ENCODE data around the gene MCUB. TPM values are rescaled to one million over a fixed set of nuclear protein-coding genes. Genes with fewer than 3 reads are reported as not detected.
"Not testable (repeated sequence)": the region's sequence is repeated elsewhere in the genome, so short reads cannot be mapped to it uniquely, and the experiment has no call there.

The MCUB gene
- total and polyA plus RNA-seq, 2 experiments from 2014 or later = 32.9 to 52.6 TPM

GRCh38 chr4:109596420-109597085, 36.5 kb downstream of the MCUB start:
- DNase-seq; H3K4me2 ChIP-seq (ENCODE audit: unreplicated experiment); H3K9ac ChIP-seq; H3K27ac ChIP-seq; H4K20me1 ChIP-seq (ENCODE audit: insufficient read depth); H3K27me3 ChIP-seq (replicated peaks; ENCODE audit: insufficient read depth); H3K36me3 ChIP-seq (ENCODE audit: low read depth); H3K9me2 ChIP-seq (ENCODE audit: insufficient read depth); H3K4me3 ChIP-seq; H3K79me2 ChIP-seq (ENCODE audit: insufficient read depth); in situ Hi-C loops (cut with MboI); H3K4me1 ChIP-seq (ENCODE audit: insufficient read depth); H3K9me3 ChIP-seq (ENCODE audit: low read depth); H3F3A ChIP-seq (ENCODE audit: insufficient read depth); H2AFZ ChIP-seq: not testable (repeated sequence)
- 66 to 91% methylated on average over 2 to 5 of the region's 7 CpGs for WGBS, 2 experiments (ENCODE audit: low coverage in 1 of 2, low lambda C conversion rate in 2 of 2, missing lambda C conversion rate in 2 of 2)

- 83 to 85% methylated on average over 6 of the region's 6 CpGs for WGBS, 2 experiments (ENCODE audit: low coverage in 1 of 2, low lambda C conversion rate in 2 of 2, missing lambda C conversion rate in 2 of 2)
- H3F3A ChIP-seq (ENCODE audit: insufficient read depth) = no peaks in the 10 kb centered on the region
- in situ Hi-C loops (cut with MboI) = no loop called here
- H3K79me2 ChIP-seq (ENCODE audit: insufficient read depth) = no peaks in the 10 kb centered on the region
- no peaks in the 10 kb centered on the region for H3K36me3 ChIP-seq (ENCODE audit: low read depth)
- no peak for DNase-seq
- H3K27ac ChIP-seq = no peak overlapping the region
- H3K9me3 ChIP-seq (ENCODE audit: low read depth) = no peaks in the 10 kb centered on the region
- H3K4me3 ChIP-seq = no peak overlapping the region
- no peak for TF ChIP-seq EZH2phosphoT487 (IDR thresholded peaks at IDR 0.05; ENCODE audit: insufficient read depth, low read depth)
- TF ChIP-seq EZH2 (IDR thresholded peaks at IDR 0.05; ENCODE audit: insufficient read depth, poor library complexity, severe bottlenecking) = no peak
- H3K9me2 ChIP-seq (ENCODE audit: insufficient read depth) = no peaks in the 10 kb centered on the region
- no peak overlapping the region for H2AFZ ChIP-seq
- no peak overlapping the region for H3K4me2 ChIP-seq (ENCODE audit: unreplicated experiment)
- no peaks in the 10 kb centered on the region for H4K20me1 ChIP-seq (ENCODE audit: insufficient read depth)
- no peak overlapping the region for H3K9ac ChIP-seq
- H3K4me1 ChIP-seq (ENCODE audit: insufficient read depth) = no peaks in the 10 kb centered on the region
- no peaks in the 10 kb centered on the region for H3K27me3 ChIP-seq (replicated peaks; ENCODE audit: insufficient read depth)
These were observed 39.1 kb downstream of the MCUB start for GRCh38 chr4:109599046-109599652.

- H3F3A ChIP-seq (ENCODE audit: insufficient read depth) = no peaks in the 10 kb centered on the region
- WGBS, 2 experiments (ENCODE audit: low coverage in 1 of 2, low lambda C conversion rate in 2 of 2, missing lambda C conversion rate in 2 of 2) = 90 to 92% methylated on average over 3 of the region's 3 CpGs
- in situ Hi-C loops (cut with MboI) = no loop called here
- no peaks in the 10 kb centered on the region for H3K79me2 ChIP-seq (ENCODE audit: insufficient read depth)
- no peak overlapping the region for H3K27ac ChIP-seq
- H3K4me3 ChIP-seq = no peak overlapping the region
- no peaks in the 10 kb centered on the region for H3K27me3 ChIP-seq (replicated peaks; ENCODE audit: insufficient read depth)
- no peaks in the 10 kb centered on the region for H3K9me3 ChIP-seq (ENCODE audit: low read depth)
- H3K4me2 ChIP-seq (ENCODE audit: unreplicated experiment) = no peak overlapping the region
- no peaks in the 10 kb centered on the region for H3K36me3 ChIP-seq (ENCODE audit: low read depth)
- no peak for DNase-seq
- no peak for TF ChIP-seq EZH2phosphoT487 (IDR thresholded peaks at IDR 0.05; ENCODE audit: insufficient read depth, low read depth)
- TF ChIP-seq EZH2 (IDR thresholded peaks at IDR 0.05; ENCODE audit: insufficient read depth, poor library complexity, severe bottlenecking) = no peak
- H3K4me1 ChIP-seq (ENCODE audit: insufficient read depth) = no peaks in the 10 kb centered on the region
- H3K9ac ChIP-seq = no peak overlapping the region
- no peaks in the 10 kb centered on the region for H4K20me1 ChIP-seq (ENCODE audit: insufficient read depth)
- H3K9me2 ChIP-seq (ENCODE audit: insufficient read depth) = no peaks in the 10 kb centered on the region
- no peak overlapping the region for H2AFZ ChIP-seq
These were observed 40.4 kb downstream of the MCUB start for GRCh38 chr4:109600431-109600830.

DNA sequence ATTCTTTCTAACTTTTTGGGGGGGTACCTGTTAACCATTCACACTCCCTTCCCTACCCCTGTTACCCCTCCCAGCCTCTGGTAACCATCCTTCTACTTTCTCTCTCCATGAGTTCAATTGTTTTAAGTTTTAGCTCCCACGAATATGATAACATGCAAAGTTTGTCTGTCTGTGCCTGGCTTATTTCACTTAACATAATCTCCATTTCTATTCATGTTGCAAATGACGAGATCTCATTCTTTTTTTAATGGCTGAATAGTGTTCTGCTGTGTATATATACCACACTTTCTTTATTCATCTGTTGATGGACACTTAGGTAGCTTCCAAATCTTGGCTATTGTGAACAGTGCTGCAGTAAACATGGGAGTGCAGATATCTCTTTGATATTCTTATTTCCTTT, 41.3 kb downstream of the MCUB start:
- Histone ChIP-seq H2AFZ (no peak overlapping the region), H3K4me2 (ENCODE audit: unreplicated experiment) (no peak overlapping the region), H3K27ac (no peak overlapping the region), H3K9me3 (ENCODE audit: low read depth) (no peaks in the 10 kb centered on the region), H3K79me2 (ENCODE audit: insufficient read depth) (no peaks in the 10 kb centered on the region), H3F3A (ENCODE audit: insufficient read depth) (no peaks in the 10 kb centered on the region), H3K9me2 (ENCODE audit: insufficient read depth) (no peaks in the 10 kb centered on the region), H3K9ac (no peak overlapping the region), H3K4me1 (ENCODE audit: insufficient read depth) (no peaks in the 10 kb centered on the region), H4K20me1 (ENCODE audit: insufficient read depth) (no peaks in the 10 kb centered on the region), H3K36me3 (ENCODE audit: low read depth) (no peaks in the 10 kb centered on the region), H3K27me3 (replicated peaks; ENCODE audit: insufficient read depth) (no peaks in the 10 kb centered on the region), H3K4me3 (no peak overlapping the region)
- in situ Hi-C loops (cut with MboI) = no loop called here
- no peak for TF ChIP-seq EZH2phosphoT487 (IDR thresholded peaks at IDR 0.05; ENCODE audit: insufficient read depth, low read depth)
- TF ChIP-seq EZH2 (IDR thresholded peaks at IDR 0.05; ENCODE audit: insufficient read depth, poor library complexity, severe bottlenecking) = no peak
- no peak for DNase-seq
- 79 to 84% methylated on average over 2 of the region's 2 CpGs for WGBS, 2 experiments (ENCODE audit: low coverage in 1 of 2, low lambda C conversion rate in 2 of 2, missing lambda C conversion rate in 2 of 2)

Measured in GM23248 (cell line).